MM.1S (cell line): ENCODE measurements around the gene BRD4.
A peak's percentile ranks its signal among the peaks of the same experiment; 100 is the strongest.

Experiments
- DNase-seq: peaks from one replicate; pipeline ENCODE4 v3.0.0-alpha.2; 2015
- H2AFZ ChIP-seq: fragments of 300-600 bp; sonication (generic); 2 replicates; pipeline ENCODE4 v1.6.0; 2016; ENCODE audit warnings: antibody characterized with exemption, low read length
- H3F3A ChIP-seq: fragments of 300-600 bp; sonication (generic); 2 replicates; pipeline ENCODE4 v1.6.1; 2016; ENCODE audit warnings: mild to moderate bottlenecking, antibody characterized with exemption, low read length, moderate library complexity, mixed read lengths; ENCODE audit not compliant: insufficient read depth
- H3K27ac ChIP-seq: fragments of 300-600 bp; sonication (generic); 2 replicates; pipeline ENCODE4 v1.5.1; 2016; ENCODE audit warnings: mild to moderate bottlenecking, low read length
- H3K27me3 ChIP-seq: fragments of 300-600 bp; sonication (generic); replicated peaks from 2 replicates; pipeline ENCODE4 v1.6.0; 2016; ENCODE audit warnings: low read length; ENCODE audit not compliant: insufficient read depth
- H3K36me3 ChIP-seq: fragments of 300-600 bp; sonication (generic); replicated peaks from 2 replicates; pipeline ENCODE4 v1.6.1; 2016; ENCODE audit warnings: mild to moderate bottlenecking, low read length, mixed read lengths; ENCODE audit not compliant: insufficient read depth
- H3K4me1 ChIP-seq: fragments of 300-600 bp; sonication (generic); 2 replicates; pipeline ENCODE4 v1.6.1; 2016; ENCODE audit warnings: low read length, mixed read lengths
- H3K4me2 ChIP-seq: fragments of 300-600 bp; sonication (generic); 2 replicates; pipeline ENCODE4 v1.6.0; 2016; ENCODE audit warnings: low read depth, low read length
- H3K4me3 ChIP-seq: fragments of 300-600 bp; sonication (generic); 2 replicates; pipeline ENCODE4 v1.5.1; 2016; ENCODE audit warnings: low read length, mixed read lengths
- H3K79me2 ChIP-seq: fragments of 300-600 bp; sonication (generic); 2 replicates; pipeline ENCODE4 v1.6.1; 2016; ENCODE audit warnings: mixed run types, low read length, mixed read lengths
- H3K9ac ChIP-seq: fragments of 300-600 bp; sonication (generic); 2 replicates; pipeline ENCODE4 v1.6.1; 2016; ENCODE audit warnings: low read length, mixed read lengths
- H3K9me2 ChIP-seq: fragments of 300-600 bp; sonication (generic); replicated peaks from 2 replicates; pipeline ENCODE4 v1.6.1; 2016; ENCODE audit warnings: mild to moderate bottlenecking, low read length, mixed read lengths; ENCODE audit not compliant: insufficient read depth
- H3K9me3 ChIP-seq: fragments of 300-600 bp; sonication (generic); replicated peaks from 2 replicates; pipeline ENCODE4 v1.6.1; 2016; ENCODE audit warnings: mild to moderate bottlenecking, low read length, mixed read lengths; ENCODE audit not compliant: insufficient read depth
- H4K20me1 ChIP-seq: fragments of 300-600 bp; sonication (generic); 2 replicates; pipeline ENCODE4 v1.6.1; 2016; ENCODE audit warnings: mild to moderate bottlenecking, low read length, moderate library complexity, mixed read lengths; ENCODE audit not compliant: insufficient read depth
- EZH2 ChIP-seq: fragments of 300-600 bp; sonication (generic); optimal IDR thresholded peaks from 2 replicates; pipeline ENCODE3; 2017; ENCODE audit warnings: low read depth, mild to moderate bottlenecking, antibody characterized with exemption, low read length, mixed read lengths
- EZH2phosphoT487 ChIP-seq: fragments of 300-600 bp; sonication (generic); IDR thresholded peaks from 2 replicates; pipeline ENCODE4 v1.6.1; 2018; ENCODE audit warnings: antibody characterized with exemption, low read length
- TF ChIP-seq, protein P1 (sequence below): fragments of 300-600 bp; sonication (generic); IDR thresholded peaks from 2 replicates; pipeline ENCODE4 v1.5.1; 2016; ENCODE audit warnings: antibody characterized with exemption, low read length, mixed read lengths

BRD4 gene

DNA sequence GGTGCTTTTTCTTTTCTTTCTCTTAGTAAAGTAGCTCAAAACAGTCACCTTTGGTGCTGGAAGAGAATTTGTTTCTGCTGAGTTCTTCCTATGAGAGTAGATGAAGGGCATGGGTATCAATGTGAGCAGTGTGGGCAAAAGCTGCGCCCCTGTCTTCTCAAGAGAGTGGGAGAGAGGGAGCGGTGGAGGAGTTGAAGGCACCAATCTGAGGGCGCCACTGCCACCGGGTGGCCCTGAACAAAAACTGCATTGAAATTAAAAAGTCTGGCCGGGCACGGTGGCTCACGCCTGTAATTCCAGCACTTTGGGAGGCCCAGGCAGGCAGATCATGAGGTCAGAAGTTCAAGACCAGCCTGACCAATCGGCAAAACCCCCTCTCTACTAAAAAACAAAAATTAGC is 71.4 kb downstream of the BRD4 start:
- Histone ChIP-seq H3K9ac (no peak overlapping the region), H3K27me3 (no peaks in the 10 kb centered on the region), H3K4me1 (peaks cover 9% of the 10 kb centered on the region; the same call in 1 of the 2 replicates), H3F3A (peaks cover 3% of the 10 kb centered on the region; the same call in 1 of the 2 replicates), H3K9me2 (no peaks in the 10 kb centered on the region), H3K4me3 (no peak overlapping the region), H3K79me2 (peaks cover 78% of the 10 kb centered on the region), H2AFZ (no peak overlapping the region), H3K9me3 (no peaks in the 10 kb centered on the region), H3K4me2 (no peak overlapping the region), H4K20me1 (peaks cover 14% of the 10 kb centered on the region), H3K36me3 (peaks cover 20% of the 10 kb centered on the region), H3K27ac (no peak overlapping the region)
- DNase-seq: no peak
- TF ChIP-seq, protein P1, sequence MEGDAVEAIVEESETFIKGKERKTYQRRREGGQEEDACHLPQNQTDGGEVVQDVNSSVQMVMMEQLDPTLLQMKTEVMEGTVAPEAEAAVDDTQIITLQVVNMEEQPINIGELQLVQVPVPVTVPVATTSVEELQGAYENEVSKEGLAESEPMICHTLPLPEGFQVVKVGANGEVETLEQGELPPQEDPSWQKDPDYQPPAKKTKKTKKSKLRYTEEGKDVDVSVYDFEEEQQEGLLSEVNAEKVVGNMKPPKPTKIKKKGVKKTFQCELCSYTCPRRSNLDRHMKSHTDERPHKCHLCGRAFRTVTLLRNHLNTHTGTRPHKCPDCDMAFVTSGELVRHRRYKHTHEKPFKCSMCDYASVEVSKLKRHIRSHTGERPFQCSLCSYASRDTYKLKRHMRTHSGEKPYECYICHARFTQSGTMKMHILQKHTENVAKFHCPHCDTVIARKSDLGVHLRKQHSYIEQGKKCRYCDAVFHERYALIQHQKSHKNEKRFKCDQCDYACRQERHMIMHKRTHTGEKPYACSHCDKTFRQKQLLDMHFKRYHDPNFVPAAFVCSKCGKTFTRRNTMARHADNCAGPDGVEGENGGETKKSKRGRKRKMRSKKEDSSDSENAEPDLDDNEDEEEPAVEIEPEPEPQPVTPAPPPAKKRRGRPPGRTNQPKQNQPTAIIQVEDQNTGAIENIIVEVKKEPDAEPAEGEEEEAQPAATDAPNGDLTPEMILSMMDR: peak; percentile 25
- no peak for TF ChIP-seq EZH2

DNA sequence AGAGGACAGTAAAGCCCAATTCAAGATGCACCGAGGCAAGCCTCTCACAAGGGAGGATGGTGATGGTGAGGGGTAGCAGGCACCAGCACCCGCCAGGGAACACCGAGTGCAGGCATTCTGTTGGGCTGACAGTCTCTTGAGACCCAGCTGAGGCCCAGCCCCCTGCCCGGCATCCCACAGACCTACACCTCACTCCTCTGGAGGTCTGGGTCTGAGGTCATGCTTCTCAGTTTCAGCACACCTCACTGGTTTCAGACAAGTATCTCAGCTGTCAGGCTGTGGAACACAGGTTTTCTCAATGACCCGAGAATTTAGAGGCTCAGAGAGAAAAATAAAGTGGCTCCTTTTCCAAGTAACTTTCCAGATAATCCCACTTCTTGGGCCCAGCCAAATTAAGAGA is 72.4 kb downstream of the BRD4 start:
- DNase-seq: no peak
- H3K4me2 ChIP-seq: no peak overlapping the region
- peaks cover 9% of the 10 kb centered on the region; the same call in 1 of the 2 replicates for H3K4me1 ChIP-seq
- H3K9ac ChIP-seq: no peak overlapping the region
- H3K9me3 ChIP-seq: no peaks in the 10 kb centered on the region
- no peak overlapping the region for H3K4me3 ChIP-seq
- H3K79me2 ChIP-seq: peaks cover 76% of the 10 kb centered on the region
- no peaks in the 10 kb centered on the region for H3K27me3 ChIP-seq
- TF ChIP-seq, protein P1: no peak
- TF ChIP-seq EZH2: no peak
- no peak for TF ChIP-seq EZH2phosphoT487
- H4K20me1 ChIP-seq: peaks cover 14% of the 10 kb centered on the region
- no peaks in the 10 kb centered on the region for H3K9me2 ChIP-seq
- peaks cover 20% of the 10 kb centered on the region for H3K36me3 ChIP-seq
- H3F3A ChIP-seq: peaks cover 3% of the 10 kb centered on the region; the same call in 1 of the 2 replicates
- peak overlapping the region; percentile 41; the same call in 1 of the 2 replicates for H3K27ac ChIP-seq
- no peak overlapping the region for H2AFZ ChIP-seq

DNA sequence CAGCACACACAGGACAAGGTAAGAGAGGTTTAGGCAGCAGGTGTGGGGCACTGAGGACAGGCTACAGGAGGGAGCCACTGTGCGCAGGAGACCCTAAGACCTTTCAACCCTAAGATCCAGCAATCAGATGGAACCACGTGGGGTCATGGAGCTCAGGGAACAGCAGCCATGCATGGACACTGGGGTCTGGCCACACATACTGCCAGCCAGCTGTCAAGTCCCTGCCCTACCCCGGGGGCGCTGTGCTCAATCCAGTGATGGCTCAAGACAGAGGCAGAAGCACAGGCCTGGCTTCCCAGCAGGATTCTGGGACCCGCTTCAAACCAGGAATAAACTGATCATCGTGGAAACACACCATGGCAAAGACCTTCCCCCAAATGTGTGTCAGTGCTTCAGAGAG is 74.6 kb downstream of the BRD4 start:
- no peak overlapping the region for H3K4me2 ChIP-seq
- no peak overlapping the region for H3K27ac ChIP-seq
- TF ChIP-seq EZH2 (no peak), EZH2phosphoT487 (no peak)
- TF ChIP-seq, protein P1: no peak
- H3K9me2 ChIP-seq: no peaks in the 10 kb centered on the region
- H3K4me3 ChIP-seq: no peak overlapping the region
- H3F3A ChIP-seq: peaks cover 3% of the 10 kb centered on the region; the same call in 1 of the 2 replicates
- peaks cover 70% of the 10 kb centered on the region for H3K79me2 ChIP-seq
- H2AFZ ChIP-seq: no peak overlapping the region
- peaks cover 11% of the 10 kb centered on the region for H3K36me3 ChIP-seq
- H3K9me3 ChIP-seq: no peaks in the 10 kb centered on the region
- no peak overlapping the region for H3K9ac ChIP-seq
- no peak for DNase-seq
- H3K27me3 ChIP-seq: no peaks in the 10 kb centered on the region
- H4K20me1 ChIP-seq: no peaks in the 10 kb centered on the region
- peaks cover 9% of the 10 kb centered on the region; the same call in 1 of the 2 replicates for H3K4me1 ChIP-seq
